Middle frontal gyrus (tissue), 1 donor: ENCODE data around the gene AZGP1.
"Not testable (repeated sequence)": the region's sequence is repeated elsewhere in the genome, so short reads cannot be mapped to it uniquely, and the experiment has no call there.

Experiments
- DNase-seq: peaks from one replicate; pipeline ENCODE4 v3.0.0-alpha.2; 2015; ENCODE audit warnings: low spot score; ENCODE audit errors: extremely low spot score

AZGP1 gene

GRCh38 chr7:99997545-99998137 is 21.8 kb upstream of the AZGP1 start:
- DNase-seq = no peak

- DNase-seq = no peak
Observed at GRCh38 chr7:99996755-99997544, 21.1 kb upstream of the AZGP1 start.

GRCh38 chr7:99994819-99995218 is 19.0 kb upstream of the AZGP1 start:
- DNase-seq = no peak

GRCh38 chr7:99992330-99993038 is 16.7 kb upstream of the AZGP1 start:
- no peak for DNase-seq

- DNase-seq = not testable (repeated sequence)
Observed at GRCh38 chr7:99991543-99991942, 15.7 kb upstream of the AZGP1 start.

- no peak for DNase-seq
Observed at GRCh38 chr7:99990460-99990852, 14.6 kb upstream of the AZGP1 start.

- no peak for DNase-seq
Observed at GRCh38 chr7:99987846-99988245, 12.0 kb upstream of the AZGP1 start.

GRCh38 chr7:99987306-99987705 is 11.5 kb upstream of the AZGP1 start:
- DNase-seq = not testable (repeated sequence)

- no peak for DNase-seq
Observed at GRCh38 chr7:99984593-99984992, 8.8 kb upstream of the AZGP1 start.

GRCh38 chr7:99981066-99981465 is 5.2 kb upstream of the AZGP1 start:
- not testable (repeated sequence) for DNase-seq

GRCh38 chr7:99980448-99980872 is 4.6 kb upstream of the AZGP1 start:
- DNase-seq = not testable (repeated sequence)

- DNase-seq = not testable (repeated sequence)
Observed at GRCh38 chr7:99979814-99980225, 4.0 kb upstream of the AZGP1 start.

GRCh38 chr7:99976626-99977025 is 795 bp upstream of the AZGP1 start:
- DNase-seq = no peak

GRCh38 chr7:99974681-99975080 is 1.1 kb downstream of the AZGP1 start:
- DNase-seq = no peak

GRCh38 chr7:99973817-99974216 is 2.0 kb downstream of the AZGP1 start:
- DNase-seq = not testable (repeated sequence)

GRCh38 chr7:99971242-99971641 is 4.6 kb downstream of the AZGP1 start:
- DNase-seq = no peak

GRCh38 chr7:99969813-99970212 is 6.0 kb downstream of the AZGP1 start:
- DNase-seq = not testable (repeated sequence)

GRCh38 chr7:99969298-99969697 is 6.5 kb downstream of the AZGP1 start:
- no peak for DNase-seq

GRCh38 chr7:99958564-99959227 is 17.1 kb downstream of the AZGP1 start:
- DNase-seq = no peak

GRCh38 chr7:99955247-99955646 is 20.6 kb downstream of the AZGP1 start:
- DNase-seq = no peak

- DNase-seq = not testable (repeated sequence)
Observed at GRCh38 chr7:99954643-99955042, 21.2 kb downstream of the AZGP1 start.

- DNase-seq = no peak
Observed at GRCh38 chr7:99953649-99954048, 22.2 kb downstream of the AZGP1 start.
